Activated CD4-positive, alpha-beta T cell treated with anti-CD3 and anti-CD28 coated beads, Interleukin-2, amount 50 U/mL, for 1 hour (primary cell): ENCODE results near the gene PITPNM3.
A peak's percentile ranks its signal among the peaks of the same experiment; 100 is the strongest.

Experiments
- DNase-seq: peaks from one replicate; pipeline ENCODE4 v3.0.0-alpha.2; 2020

PITPNM3 gene

GRCh38 chr17:6435968-6436367 is 120.4 kb downstream of the PITPNM3 start:
- peak; percentile 61 for DNase-seq

DNA sequence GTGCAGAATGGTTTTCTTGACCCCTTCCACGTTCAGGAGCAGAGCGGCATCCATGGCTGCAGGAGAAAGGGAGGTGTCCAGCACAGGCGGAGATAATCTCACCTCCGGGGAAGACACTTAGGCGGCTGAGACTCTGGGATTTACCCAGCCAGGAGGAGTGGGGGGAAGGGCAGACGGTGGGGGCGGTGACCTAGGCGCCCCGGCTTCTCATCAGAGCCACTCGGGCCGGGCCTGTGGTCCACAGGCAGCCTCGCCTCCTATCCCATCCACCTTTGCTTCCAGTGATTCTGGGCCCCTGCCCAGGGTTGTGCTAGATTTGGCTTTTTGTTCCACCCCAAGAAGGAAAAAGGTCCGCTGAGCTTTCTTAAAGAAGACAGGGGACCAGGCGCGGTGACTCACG is 121.3 kb downstream of the PITPNM3 start, which contains the start of gene AIPL1:
Gene AIPL1, minus strand, starts transcription at position 71 of the 400 bp plus-strand sequence. Its CDS starts 17 bp downstream, at position 54.
- DNase-seq: no peak

- DNase-seq: no peak
These were observed 125.6 kb downstream of the PITPNM3 start for GRCh38 chr17:6430769-6431168.

GRCh38 chr17:6429266-6429665 is 127.1 kb downstream of the PITPNM3 start:
- DNase-seq: no peak

GRCh38 chr17:6428207-6428965 is 128.0 kb downstream of the PITPNM3 start:
- no peak for DNase-seq

- no peak for DNase-seq
These were observed 129.0 kb downstream of the PITPNM3 start for GRCh38 chr17:6427279-6427781.

GRCh38 chr17:6426356-6427101 is 129.8 kb downstream of the PITPNM3 start:
- no peak for DNase-seq

- no peak for DNase-seq
These were observed 130.9 kb downstream of the PITPNM3 start for GRCh38 chr17:6425407-6425806.

DNA sequence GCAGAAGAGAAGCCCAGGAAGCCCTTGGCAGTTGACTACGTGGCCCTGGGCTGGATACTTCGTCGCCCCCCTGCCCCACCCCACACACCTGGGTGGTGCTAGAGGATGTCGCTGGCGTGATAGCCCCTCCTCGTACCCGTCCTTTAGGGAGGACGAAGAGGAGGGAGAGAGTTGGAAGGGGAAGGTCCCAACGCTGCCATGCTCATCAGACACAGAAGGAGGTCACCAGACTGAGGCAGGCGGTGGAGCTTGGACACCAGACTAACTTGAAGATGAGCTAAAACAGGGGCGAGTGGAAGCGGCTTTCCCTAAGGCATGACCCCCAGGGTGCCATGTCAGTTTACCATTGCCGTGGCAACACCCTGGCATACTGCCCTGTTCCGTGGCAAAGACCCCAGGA is 132.4 kb downstream of the PITPNM3 start:
- DNase-seq: no peak

DNA sequence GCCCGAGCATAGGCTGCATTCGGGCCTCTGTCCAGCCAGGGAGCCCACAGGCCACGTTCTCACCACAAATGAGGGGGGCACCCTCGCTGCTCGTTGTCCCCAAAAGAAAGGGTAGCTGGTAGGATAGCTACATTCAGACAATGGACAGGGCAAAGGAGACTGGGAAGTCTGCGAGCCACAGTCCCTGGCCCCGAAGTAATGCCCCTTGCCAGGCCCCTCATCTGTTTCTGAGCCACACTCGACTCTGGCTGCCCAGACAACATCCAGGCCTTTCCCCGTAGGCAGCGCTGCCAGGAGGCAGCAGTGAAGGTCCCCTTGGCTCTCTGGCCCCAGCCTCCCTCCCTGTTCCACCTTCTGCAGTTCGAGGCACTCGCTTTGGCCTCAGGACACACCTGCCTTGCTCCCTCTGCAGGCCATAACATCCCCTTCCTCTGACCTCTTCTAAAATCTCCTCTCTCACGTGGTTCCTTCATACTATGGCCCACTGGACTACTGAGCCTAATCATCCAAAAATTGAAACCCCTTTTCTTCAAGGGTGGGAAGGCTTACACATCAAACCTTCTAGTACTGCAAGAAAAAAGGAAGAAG is 133.6 kb downstream of the PITPNM3 start:
- DNase-seq: no peak

GRCh38 chr17:6421700-6422604 is 134.4 kb downstream of the PITPNM3 start:
- peak; percentile 68 for DNase-seq

DNA sequence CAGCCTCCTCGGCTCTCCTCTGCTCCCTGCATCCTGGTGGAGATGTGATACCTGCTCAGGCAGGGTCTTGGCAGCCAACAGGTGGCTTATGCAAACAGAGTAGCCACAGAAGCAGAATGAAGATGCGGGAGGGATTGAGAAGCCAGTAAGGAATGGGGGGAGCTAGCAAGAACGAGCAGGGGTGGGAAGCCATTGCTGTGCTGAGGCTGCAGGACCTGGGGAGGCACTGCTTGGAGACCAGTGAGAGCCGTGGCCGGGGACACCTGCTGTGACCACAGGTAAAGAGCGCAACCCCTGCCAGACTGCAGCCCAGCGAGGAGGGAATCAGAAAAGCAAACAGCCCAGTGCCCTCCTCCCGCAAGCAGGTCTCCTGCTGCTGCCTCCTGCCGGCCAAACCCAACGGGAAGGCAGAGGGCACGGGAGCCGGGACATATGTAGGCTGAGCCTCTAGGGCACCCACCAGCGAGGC is 136.1 kb downstream of the PITPNM3 start:
- peak; percentile 16 for DNase-seq

DNA sequence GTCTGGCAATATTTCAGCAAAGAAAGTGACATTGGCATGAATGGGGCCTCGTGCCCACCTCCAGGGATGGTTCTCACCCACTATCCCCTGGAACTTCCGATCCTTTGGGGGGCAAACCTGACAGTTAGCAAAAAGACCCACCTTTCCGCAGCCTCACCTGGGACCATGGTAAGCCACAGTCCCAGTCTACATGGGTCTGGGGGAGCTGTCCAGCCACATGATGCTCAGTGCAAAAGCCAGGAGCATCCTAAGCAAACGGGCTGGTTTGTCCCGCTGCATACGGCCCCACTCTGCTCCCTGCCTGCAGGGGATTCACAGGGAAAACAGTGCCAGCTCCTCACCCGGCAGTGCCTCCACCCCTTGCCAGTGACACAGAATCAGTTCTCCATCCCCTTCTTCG is 140.7 kb downstream of the PITPNM3 start:
- no peak for DNase-seq

- DNase-seq: no peak
These were observed 143.3 kb downstream of the PITPNM3 start for GRCh38 chr17:6413065-6413464.

DNA sequence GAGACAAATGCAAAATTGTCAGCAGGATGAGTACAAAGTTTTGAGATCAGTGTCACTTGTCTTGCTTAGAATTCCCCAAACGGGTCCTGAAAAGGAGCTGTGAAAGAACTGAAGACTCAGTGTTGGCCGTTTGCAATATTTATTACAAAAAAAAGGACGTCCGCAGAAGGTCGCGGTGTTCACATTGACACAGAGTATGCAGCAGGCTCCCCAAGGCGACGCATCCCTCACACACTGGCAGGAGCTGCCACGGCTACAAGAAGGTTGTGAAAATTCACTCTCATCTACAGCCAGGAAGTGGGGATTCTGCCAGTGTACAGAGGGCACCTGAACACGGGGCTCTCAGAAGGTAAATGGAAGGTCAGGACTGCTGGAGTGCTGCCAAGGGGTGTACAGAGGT is 147.6 kb downstream of the PITPNM3 start:
- no peak for DNase-seq

DNA sequence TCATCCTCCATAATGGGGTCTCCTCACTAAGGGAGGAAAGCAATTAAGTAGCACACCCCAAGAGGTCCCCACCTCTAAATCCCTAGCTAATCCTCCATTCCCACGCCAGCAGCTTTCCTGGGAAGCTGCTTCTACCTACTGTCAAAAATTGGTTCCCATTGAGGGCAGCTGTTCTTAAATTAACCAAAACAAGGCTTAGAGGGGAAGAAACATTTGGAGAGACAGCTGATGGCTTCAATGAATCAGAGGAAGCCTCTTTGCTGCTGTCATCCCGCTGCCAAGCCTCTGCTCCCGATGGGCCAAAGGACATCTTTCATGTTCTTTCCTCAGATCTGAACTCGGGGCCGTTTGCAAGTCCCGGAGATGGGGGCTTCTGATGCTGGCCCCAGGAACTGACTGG is 148.1 kb downstream of the PITPNM3 start:
- DNase-seq: no peak

GRCh38 chr17:6402258-6402657 is 154.1 kb downstream of the PITPNM3 start:
- DNase-seq: no peak
